GM10266 (cell line): ENCODE measurements around the gene HSPA6.
"Not testable (repeated sequence)": the region's sequence is repeated elsewhere in the genome, so short reads cannot be mapped to it uniquely, and the experiment has no call there.

ENCODE experiments used
- DNase-seq: peaks from one replicate; pipeline ENCODE4 v3.0.0; 2012; ENCODE audit errors: extremely low spot score
- CTCF ChIP-seq: IDR thresholded peaks from 2 replicates; pipeline ENCODE4 v1.5.1; 2012; ENCODE audit warnings: mild to moderate bottlenecking, low read depth; ENCODE audit not compliant: control insufficient read depth, insufficient read depth; ENCODE audit errors: missing control alignments

HSPA6 gene

GRCh38 chr1:161549652-161550051 lies 25.3 kb downstream of the HSPA6 start, which contains the start of gene FCGR3A:
TSS of gene FCGR3A (minus strand) at chr1:161549818. CDS start at chr1:161549736, 82 bp downstream.
- TF ChIP-seq CTCF: no peak
- no peak for DNase-seq

GRCh38 chr1:161550942-161551341 lies 26.6 kb downstream of the HSPA6 start:
- DNase-seq: not testable (repeated sequence)

DNA sequence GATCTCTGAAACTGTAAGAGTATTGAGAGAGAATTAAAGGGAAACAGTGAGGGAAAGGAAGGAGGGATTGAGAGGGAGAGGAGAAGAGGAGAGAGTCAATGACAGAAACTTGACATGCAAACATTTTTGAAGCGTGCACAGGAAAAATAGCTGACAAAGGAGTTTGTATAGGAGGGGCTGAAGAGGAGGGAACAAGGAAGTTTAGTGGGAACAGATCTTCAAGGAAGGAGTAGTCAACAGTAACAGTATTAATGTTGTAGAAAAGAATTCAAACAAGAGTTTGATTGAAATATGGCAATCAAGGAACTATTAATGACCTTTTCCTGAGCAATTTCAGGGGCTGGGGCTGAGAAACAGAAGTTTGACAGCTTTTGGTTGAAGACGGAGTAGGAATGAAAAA lies 29.3 kb downstream of the HSPA6 start:
- DNase-seq: not testable (repeated sequence)

DNA sequence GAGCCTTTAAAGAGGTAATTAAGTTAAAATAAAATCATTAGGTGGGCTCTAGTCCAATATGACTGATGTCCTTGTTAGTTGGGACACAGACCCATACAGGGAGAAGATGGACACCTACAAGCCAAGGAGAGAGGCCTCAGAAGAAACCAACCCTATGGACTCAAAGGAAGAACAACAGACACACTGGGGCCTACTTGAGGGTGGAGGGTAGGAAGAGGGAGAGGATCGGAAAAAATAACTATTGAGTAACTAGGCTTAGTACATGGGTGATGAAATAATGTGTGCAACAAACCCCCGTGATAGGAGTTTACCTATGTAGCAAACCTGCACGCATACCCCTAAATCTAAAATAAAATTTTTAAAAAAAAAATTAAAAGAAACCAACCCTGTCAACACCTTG lies 30.0 kb downstream of the HSPA6 start:
- DNase-seq: not testable (repeated sequence)

DNA sequence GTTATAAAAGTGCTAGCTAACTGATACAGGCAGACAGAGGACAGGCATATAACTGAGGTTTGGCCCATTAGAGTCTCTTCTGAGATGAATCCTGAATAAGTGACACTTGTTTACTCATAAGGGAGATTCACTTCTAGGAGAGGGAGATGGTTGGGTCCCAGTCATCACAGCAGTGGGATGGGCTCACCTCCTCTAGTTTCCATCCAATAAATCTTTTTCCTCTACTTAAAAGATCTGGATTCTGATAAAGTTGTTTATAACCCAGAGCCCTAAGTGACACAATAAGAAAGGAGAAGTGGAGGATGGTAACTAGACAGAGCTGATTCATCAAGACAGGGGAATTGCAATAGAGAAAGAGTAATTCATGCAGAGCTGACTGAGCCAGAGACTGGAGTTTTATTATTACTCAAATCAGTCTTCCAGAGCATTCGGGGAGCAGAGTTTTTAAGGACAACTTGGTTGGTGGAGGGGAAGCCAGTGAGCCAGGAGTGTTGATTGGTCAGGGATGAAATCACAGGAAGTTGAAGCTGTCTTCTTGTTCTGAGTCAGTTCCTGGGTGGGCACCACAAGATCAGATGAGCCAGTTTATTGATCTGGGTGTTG lies 30.6 kb downstream of the HSPA6 start:
- not testable (repeated sequence) for DNase-seq

GRCh38 chr1:161556143-161556542 lies 31.8 kb downstream of the HSPA6 start:
- DNase-seq: not testable (repeated sequence)

- DNase-seq: not testable (repeated sequence)
Observed at GRCh38 chr1:161556990-161557389, 32.6 kb downstream of the HSPA6 start.

GRCh38 chr1:161557506-161558450 lies 33.4 kb downstream of the HSPA6 start:
- not testable (repeated sequence) for DNase-seq

DNA sequence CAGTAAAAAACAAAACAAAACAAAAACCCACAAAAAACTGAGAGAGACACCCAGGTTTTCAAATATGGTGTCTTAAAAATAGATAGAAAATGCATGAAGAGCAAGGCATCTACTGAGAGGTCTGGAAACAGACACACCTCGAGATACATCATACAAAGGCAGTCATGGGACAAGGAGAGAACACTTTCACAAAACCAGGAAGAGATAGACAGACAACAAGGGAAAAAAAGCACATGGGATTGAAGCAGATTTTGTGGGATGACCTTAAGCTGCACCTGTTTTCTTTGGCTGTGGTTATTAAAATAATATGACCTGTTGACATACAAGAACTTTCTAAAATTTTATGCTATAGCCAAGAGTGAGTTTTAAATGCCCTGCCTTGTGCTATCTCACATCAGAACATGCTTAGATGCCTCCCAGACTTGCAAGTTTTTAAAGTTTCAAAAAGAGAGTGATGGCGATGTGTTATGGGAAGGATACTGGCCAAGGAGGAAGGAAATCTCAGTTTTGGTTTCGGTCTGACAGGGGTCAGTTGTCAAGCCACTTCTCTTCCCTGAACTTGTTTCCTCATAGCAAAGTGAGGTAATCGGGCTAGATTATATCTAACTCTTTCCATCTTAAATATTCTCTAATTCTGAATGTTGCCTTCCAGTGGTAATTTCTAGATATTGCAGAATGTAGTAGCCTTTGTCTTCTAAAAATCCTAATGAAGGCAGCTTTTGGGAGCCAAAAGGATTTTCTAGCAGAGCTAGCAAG lies 36.8 kb downstream of the HSPA6 start:
- not testable (repeated sequence) for DNase-seq

DNA sequence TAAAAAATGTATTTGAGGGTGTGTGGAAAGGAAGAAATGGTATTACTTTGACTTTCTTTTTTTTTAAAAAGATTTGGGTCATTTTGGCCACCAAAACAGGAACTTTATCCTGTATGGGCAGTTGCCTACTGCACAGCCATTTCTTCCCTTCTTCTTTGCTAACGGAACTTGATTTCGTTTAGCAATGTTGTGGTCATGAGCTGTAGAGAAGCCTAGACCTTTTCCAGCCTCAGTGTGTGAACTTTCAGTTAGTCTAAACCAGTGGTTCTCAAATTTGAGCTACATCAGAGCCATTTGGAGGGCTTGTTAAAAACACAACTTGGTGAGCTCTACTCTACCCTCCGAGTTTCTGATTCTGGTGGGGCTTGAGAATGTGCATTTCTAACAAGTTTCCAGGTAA lies 38.1 kb downstream of the HSPA6 start:
- DNase-seq: not testable (repeated sequence)

GRCh38 chr1:161563522-161563921 lies 39.2 kb downstream of the HSPA6 start:
- DNase-seq: not testable (repeated sequence)

DNA sequence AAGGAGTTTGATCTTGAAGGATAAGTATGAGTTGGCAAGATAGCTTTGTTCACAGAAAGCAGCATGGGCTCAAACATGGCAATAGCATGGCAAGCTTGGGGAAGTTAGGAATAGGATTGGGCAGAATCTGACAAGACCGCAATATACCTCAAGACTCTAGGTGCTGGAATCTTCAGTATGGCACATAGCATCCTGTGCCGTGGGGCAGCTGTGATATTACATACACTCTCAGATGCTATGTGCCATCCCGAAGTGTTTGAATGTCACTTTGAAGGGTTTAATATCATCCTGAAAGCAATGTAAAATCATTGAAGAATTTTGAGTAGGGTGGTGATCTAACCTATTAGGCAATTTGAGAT lies 42.2 kb downstream of the HSPA6 start:
- DNase-seq: not testable (repeated sequence)

GRCh38 chr1:161571703-161572102 lies 47.4 kb downstream of the HSPA6 start:
- not testable (repeated sequence) for DNase-seq
